ENCODE measurements around the gene GPR55.
A peak's percentile ranks its signal among the peaks of the same experiment; 100 is the strongest.

The GPR55 gene

DNA sequence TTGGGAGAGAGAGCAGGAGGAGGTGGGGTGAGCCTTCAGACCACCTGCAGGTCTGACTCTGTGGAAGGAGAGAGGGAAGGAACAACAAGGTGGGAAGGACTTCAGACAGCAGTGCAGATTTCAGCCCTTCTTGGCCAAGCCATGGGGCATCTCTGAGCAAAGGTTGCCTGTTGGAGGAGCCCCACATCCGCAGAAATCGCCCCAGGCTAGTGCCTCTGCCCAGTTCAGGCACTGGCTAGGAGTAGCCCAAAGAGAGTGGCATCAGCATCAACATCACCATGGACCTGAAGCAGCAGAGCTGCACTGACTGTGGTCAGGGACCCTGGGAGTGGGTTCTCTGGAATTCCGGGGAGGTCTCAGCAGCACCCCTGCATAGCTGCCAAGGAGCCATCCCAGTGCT, 10.2 kb downstream of the GPR55 start:
- no peak for DNase-seq

DNA sequence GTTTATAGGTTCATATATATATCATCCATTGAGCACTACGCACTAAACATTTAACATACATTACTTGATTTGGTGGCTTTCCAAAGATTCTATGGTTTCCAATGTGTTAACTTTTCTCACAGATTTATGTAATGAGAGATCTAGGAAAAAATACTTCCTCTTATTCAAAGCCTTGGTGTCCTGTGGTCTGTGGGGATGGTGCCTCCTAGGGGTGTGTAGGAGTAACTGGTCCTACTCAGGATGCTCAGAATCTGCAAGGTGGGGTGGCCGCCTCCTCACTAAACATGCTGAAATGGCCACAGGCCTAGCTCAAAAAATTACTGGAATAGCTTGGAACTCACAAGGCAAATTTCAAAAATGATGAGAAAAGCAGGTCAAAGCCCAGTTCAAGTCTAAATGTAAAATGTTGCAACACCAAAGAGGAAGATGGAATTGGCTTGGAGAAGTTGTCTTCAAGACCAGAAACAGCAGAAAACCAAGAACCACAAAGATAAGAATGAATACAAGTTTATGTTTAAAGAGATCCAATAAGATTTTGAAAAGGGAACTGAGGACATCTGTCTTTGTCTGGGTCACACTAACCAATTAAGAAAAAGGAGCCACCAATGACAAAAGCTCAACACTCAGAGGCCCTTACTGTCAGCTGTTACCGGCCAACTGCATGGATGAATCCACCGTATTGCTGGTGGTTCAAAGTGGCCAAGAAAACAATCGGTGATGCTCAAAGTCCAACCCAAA, 11.5 kb downstream of the GPR55 start:
- no peak for DNase-seq

DNA sequence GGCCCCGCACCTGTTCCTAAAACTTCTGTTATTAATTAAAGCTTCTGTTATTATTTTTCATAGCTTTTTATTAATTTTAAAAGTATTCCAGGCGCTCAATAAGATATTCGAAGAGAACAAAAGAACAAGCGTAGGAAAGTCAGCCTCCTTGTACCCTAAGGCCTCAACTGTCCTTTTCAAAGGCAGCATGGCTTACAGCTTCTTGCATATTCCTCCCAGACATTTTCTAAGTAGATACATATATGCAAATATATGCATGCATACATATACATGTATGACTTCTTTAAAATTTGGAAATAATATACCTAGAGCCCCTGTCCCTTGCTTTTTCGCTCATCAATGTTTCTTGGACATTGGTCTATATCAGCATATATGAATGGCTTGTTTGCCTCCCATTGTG, 12.3 kb downstream of the GPR55 start:
- no peak for DNase-seq

DNA sequence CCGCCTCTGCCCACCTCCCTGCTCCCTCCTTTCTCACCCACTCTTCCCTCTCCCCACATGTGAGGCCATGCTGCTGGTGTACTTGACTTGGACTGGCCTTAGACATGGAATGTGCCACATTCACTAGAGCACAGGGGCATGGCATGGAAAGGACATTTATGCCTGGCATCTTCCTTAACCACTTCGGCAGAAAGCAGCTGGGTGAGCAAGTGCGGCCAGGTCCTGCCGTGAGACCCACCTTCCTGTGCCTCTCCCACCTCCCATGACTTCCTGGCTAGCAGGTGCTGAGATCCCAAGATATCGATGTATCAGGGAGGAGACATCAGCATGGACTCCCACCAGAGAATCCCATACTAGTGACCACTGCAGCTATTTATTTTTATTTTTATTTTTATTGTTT, 13.0 kb downstream of the GPR55 start:
- no peak for DNase-seq

DNA sequence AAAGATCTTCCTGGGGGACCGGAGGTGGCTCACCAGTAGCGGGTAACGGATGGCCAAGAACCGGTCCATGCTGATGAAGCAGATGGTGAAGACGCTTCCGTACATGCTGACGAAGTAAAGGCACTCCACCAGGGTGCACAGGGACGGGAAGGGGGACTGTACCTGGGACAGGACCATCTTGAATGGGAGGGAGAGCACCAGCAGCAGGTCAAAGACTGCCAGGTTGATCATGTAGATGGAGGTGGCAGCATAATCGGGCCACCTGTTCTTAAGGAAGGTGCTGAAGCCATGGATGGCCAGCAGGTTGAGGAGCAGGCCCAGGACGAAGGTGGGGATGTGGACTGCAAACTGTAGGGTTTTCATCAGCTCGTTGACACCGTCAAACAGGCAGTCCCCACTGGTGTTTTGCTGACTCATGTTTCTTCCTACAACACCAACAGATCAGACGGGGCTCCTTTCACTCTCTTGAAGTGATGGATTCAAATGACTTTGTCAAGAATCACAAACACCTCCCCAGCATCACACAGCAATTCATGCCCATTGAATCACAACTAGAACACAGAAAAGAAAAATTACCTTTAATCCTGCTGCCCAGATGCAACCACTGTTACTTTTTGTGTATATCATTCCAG, 14.4 kb downstream of the GPR55 start:
- DNase-seq, result no peak

DNA sequence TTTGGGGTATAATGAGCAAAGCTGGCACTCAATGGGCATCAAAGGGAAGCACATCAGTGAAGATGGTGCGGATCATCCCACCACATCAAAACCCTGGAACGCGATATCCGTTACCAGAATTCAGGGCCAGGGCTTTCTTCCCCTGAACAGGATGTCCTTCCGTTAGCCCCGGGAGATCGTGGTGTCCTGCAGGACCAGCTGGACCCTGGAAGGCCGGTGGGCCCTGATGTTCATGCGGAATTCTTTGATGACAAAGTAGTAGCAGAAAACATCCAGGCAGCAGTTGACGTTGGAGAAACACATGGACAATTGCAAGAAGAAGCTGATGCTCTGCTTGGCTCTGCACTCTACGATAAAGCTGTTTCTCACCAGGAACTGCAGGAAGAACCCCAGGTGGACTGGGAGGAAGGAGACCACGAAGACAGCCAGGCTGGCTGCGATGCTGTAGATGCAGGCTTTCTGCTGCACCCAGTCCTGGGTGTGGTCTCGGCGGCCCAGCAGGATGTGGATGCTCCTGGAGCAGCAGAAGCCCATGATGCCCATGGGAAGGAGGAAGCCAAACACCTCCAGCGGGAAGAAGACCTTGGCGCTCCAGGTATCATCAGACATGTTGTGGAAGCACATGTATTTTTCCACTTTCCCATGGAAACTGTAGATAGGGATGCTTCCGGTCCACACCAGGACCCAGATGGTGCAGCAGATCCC, 15.0 kb downstream of the GPR55 start:
- DNase-seq, result no peak

DNA sequence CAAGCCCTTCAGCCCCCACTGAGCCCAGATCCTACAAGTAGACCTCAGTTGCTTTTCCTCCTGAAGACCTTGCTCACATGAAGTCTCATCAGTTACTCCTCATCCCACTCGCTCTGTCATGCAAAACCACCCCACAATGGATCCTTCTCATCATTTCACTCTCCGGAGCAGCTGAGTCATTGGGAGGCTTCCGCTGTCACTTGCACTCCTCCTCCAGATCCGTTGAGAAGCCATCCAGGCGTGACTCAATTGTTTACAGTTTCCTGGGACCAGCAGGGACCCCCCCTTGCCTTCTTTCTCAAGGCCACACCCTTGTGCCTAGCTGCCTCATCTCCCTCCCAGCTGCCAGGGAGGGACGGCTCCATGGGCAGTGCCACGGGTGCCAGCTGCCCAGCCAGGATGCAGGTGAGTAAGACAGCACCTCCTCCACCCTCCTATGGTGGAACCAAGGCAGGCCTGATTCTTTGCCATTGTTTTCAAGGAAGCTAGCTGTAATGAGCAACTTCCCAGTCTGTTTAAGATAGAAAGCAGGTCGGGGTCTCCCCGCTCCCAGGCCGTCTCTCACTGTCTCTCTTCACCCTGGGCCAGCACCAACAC, 16.3 kb downstream of the GPR55 start:
- DNase-seq, result peak; percentile 93

DNA sequence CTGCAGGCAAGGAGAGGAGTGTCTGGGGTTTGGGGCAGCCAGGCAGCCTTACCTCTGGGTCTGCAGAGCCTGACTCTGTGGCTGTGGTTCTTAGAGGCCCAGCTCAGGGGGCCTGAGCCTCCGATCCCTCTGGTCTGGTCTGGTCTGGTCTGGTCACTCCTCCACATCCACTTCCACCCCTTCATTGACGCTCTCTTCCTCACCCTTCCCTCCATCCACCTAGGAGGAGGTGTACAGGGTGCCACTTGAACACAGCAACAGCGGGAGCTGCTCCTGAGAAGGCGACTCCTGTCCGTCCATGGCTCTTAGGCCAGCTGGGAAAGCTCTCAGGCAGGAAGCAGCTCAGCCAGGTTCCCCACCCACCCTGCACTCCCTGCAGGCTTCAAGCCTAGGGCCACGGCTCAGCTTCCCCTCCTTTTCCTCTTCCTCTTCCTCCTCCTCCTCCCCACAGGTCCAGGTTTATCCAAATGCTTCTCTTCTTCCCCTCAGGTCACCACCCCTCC, 16.9 kb downstream of the GPR55 start:
- no peak for DNase-seq

DNA sequence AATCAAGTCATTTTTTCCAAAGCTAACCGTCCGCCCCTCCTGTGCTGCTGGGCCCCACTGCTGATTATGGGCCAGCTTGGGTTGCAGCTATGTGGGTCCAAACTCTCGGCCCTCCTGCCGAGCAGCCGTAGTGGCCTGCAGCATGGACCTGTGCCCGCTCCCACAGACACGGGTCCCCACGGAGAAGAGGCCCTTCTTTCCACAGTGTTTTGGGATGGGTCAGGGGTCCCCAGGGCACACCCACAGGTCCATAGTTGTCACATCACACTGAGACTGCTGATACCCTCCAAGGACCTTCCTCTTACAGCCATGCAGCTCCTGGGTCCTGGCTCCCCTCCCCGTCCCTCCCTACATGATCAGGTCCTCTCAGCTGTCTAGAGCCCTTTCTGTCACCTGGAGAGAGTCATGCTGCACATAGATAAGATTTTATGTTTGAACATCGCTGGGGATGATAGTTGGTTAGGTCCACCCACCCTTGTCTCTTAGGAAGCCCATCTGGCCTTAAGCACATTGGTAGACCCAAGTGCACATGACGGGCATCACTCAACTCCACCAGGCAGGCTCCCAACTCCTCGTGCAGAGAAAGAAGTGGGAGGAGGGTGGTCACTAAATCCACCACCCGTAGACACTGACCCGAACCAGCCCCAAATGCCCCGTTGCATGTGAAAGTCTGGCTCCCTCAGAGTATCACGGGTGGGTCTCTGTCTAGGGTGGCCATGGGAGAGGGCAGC, 17.5 kb downstream of the GPR55 start:
- DNase-seq, result no peak

DNA sequence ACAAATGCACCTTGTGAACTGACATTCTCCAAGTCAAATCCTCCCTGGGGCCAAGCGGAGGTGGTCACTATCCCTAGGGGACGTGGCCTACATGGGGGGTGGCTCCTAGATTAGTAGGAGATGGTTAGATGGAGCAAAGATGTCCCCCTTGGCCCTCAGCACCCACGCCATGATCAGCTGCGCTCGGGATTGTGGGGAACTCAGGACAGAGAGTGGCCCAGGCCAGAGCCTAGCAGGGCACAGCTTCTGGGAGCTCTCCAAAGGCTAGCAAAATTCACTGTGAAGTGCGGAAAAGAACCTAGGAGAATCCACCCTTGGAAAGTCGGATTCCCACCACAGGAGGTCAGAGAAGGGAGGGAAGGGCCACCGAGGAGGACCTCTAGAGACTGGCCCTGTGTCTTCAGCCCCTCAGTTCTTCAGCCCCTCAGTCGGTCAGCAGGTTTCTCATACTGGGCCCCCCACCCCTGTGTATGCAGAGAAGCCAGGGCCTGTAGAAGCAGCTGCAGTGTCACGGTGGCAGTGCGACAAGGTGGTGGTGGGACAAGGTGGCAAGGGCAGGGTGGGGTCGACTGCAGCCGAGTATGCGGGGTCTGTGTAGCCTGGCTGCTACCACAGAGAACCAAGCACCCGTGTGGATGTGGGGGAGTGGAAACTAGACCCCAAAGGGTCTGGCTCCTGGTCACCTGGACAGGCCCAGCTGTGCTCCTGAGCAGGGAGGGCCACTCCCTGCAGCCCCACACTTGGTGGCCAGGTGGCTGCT, 18.4 kb downstream of the GPR55 start:
- no peak for DNase-seq

DNA sequence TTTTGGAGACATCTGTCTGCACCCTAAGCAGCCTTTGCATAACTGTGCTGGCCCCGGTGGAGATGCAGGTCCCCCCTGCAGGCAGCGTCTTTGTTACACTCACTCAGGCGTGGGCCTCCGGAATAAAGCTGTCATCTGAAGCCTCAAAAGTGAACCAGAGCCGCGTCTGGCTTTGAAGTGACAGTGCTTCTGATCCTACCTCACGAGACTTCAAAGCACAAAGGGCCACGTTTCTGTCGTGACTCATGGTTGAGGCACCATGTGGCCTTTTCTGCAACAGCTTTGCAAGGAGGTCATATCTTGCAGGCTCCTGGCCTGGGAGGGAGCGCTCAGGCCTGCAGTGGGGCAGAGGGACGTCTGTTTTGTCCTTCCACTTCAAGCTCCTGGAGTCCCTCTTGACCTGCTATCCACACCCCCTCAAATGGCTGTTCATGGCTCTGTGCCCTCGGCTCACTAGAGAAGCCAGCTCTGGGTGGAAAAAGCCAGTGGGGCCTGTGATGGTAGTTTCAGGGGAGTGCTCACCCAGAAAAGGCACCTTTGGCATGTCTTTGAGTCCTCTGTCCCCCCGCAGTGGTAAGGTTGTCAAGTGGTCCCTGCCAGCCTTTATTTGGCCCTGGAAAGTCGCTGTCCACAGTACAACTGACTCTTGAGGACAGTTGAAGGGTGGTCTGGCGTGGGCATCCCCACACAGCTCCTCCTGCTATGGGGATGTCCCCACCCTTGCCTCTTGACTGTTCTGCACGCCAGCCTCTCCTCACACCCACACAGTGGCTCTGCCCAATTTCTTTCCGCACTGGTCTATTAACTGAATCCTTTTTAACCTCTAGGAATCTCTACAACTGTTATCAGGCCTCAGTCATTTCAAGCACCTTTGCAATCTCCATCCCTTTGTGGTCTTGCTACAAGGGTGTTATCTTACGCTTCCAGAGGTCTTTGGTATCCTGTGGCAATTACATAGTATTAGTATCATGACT, 19.3 kb downstream of the GPR55 start:
- DNase-seq, result no peak

DNA sequence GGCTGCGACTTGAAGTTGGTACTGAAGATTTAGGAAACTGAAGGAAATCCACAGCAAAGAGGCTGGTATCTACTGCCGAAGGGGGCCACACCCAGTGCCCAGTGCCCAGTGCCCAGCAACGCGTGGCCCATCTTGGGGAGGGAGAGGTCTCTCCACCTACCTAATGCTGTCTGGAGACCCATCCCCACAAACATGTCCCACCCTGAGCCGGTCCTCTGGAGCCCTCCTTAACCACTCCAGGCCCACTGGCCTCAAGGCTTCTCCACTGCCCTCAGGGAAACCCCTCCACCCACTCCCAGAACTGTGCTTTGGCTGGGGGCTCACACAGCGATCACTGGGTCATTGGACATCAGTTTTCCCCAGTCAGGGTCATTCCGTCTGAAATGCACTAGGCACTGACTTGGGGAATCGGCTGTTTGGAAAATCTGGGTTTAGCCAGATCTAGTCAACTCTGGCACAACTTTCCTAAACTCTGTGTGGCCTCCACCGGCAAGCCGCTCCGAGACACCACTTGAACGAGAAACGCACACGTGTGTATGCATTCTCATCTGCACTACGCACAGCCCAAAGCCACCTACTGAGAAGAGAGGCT, 20.1 kb downstream of the GPR55 start:
- no peak for DNase-seq

DNA sequence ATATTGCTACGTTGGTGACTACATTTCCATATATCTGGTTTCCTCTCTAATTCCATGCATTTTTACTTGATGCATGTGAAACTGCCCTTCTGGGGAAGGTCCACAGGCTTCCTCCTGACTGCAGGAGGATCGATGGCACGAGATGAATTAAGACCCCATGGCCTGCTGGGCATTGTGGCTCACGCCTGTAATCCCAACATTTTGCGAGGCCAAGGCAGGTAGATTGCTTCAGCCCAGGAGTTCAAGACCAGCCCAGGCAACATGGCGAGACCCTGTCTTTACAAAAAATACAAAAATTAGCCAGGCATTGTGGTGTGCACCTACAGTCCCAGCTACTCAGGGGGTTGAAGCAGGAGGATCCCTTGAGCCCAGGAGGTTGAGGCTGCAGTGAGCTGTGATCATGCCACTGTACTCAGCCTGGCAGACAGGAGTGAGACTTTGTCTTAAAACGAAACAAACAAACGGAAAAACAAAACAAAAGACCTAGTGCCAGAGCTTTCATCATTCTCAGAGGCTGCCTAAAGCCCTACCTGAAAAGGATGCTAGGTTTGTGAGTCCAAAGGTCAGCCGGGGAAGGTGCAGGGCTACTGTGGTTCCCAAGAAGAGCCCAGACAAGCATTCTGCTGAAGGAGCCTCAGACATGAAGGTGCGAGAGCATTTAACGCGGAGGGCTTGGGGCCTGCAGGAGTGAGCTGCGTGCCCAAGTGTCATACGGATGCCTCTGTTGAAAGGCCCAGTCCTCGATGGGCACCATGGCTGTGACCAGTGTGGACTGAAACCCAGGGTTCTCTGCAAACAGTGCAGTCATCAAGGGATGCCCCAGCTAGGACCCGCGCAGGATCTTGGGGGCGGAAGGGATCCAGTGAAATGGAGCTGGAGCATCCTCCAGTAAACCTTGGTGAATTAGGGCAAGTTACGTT, 21.6 kb downstream of the GPR55 start:
- no peak for DNase-seq

DNA sequence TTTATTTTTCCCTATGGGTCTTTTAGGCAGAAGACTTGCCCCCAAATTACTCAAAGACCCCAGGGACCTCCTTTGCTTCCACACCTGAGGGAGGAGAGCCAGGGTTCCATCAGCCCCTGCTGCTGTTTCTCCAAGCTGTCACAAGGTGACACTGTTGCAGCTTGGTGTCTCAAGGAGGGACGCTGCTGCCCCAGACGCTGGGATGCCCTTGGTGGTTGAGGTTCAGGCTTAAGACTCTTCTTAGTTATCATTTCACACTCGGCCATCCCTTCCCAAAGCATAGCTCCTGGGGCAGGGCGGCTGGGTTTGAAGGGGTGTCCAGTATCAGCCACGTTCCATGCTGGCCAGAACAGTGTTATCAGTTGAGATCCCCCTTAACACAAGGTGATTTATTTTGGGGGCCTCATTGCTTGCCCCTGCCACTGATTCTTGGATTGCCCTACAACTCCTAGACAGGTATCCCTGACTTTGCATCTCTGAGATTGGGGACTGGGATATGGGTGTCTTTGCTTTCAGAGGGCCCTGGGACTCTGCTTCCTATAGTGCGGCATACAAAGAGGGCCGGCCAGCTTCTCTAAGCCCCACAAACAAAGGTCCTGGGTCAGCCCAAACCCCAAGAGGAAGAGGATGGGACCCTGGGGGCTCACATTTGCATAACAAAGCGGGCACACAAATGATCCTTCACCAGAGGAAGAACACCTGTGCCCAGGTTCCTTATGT, 22.7 kb downstream of the GPR55 start:
- DNase-seq, result peak; percentile 60

DNA sequence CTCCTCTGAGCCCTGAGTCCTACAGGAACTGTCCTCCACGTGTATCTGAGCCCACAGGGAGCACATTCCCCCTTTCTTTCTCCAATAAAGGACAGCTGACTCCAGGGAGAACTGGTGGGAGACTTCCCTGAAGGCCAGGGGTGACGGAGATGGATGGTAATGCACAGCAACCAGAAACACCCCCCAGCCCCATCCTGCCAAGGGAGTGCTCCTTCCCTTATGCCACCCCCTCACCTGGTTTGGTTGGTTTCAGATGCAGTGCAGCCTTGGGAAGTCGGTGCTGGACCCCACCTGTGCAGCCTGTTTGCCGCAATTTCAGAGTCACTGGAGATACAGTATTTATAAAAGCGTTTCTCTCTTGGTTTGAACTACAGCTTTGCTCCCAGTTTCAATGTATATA, 24.0 kb downstream of the GPR55 start:
- DNase-seq, result no peak

DNA sequence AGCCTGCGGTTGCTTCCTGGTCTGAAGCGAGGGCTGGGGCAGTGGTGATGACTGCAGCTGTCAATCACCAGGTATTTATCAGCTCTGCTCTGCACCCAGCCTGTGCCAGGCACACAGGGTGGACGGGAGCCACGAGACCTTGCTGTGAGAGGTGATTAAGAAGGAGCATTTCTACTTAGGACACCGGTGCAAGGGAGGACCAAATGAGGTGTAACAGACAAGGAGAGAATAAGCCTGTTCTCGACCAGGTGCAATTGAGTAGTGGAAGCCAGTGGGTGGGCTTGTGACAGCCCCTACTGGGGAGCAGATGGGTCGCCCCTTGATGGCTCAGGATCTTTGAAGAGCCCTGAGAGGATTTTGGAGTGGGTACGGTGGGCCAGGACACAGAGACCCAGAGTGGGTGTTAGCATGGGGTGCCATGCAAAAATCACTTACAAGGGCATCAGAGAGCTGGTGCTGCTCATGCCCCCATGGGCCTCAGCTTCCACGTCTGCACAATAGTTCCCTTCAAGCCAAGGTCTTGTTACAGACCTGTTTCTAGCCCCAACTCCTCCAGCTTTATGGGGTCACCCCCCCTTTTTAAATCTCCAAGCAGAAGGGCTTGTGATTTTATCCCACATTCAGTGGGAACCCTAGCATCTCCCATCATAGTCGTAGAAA, 24.6 kb downstream of the GPR55 start:
- no peak for DNase-seq

DNA sequence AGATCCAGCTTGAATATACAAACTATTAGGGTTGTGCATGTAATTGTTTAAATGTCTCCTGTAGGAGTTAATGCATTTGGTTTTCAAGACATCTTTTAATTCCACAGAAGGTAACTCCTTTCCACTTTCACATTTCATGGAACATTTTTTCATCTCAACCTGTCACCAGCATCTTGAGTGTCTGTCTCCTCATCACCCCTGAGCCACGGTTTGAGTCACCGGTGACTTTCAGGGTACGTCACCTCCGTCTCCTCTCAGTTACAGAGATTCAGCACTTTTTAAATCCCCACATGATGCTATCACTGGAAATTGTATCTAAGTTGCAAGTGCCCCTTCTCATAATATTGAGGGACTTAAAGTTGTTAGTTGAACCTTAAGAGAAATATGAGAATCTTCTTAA, 25.3 kb downstream of the GPR55 start:
- no peak for DNase-seq

DNA sequence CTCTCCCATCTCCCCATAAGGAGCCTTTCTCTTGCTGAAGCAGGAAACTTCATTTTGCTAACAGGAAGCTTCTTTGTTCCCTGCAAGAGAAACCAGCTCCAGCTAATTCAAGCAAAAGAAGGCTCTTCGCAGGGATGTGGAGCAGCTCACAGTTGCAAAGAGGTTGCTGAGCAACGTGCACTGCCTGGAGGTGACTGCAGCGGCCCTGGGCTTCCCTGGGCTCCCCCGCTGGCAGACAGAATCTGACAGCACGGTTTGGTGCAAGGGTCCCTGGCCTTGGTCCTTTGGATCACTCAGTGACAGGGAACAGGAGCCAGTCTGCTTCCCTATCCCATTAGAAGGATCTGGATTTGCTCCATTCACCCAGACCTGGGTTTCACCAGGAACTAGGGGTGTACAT, 25.8 kb downstream of the GPR55 start:
- DNase-seq, result no peak
